ENCODE results near the gene SYCE1L. TPM values are rescaled to one million over a fixed set of nuclear protein-coding genes. Genes with fewer than 3 reads are reported as not detected.

SYCE1L gene
- total and polyA plus RNA-seq, 5 donors from 2014 or later, result 1.2 to 15.8 (median 3.3) TPM

- Histone ChIP-seq H3K4me1 (ENCODE audit: control insufficient read depth, insufficient read depth, low read length, poor library complexity, severe bottlenecking) (peaks cover 4% of the 10 kb centered on the region), H3K27ac (ENCODE audit: insufficient read depth, low read length, poor library complexity, severe bottlenecking) (no peak overlapping the region), H3K36me3 (ENCODE audit: control insufficient read depth, insufficient read depth, low read length) (no peaks in the 10 kb centered on the region), H3K9me3 (ENCODE audit: control insufficient read depth in 2 of 2, low read length in 2 of 2) (no peaks in the 10 kb centered on the region), H3K4me3 (ENCODE audit: low read depth, low read length) (no peak overlapping the region), H3K27me3 (ENCODE audit: control insufficient read depth, insufficient read depth, low read length) (no peaks in the 10 kb centered on the region)
- Mint-ChIP-seq H3K4me3 (no peak overlapping the region), H3K4me1 (peaks cover 0 to 8% (median 6%) of the 10 kb centered on the region in 4 donors), H3K9me3 (no peaks in the 10 kb centered on the region), H3K27ac (no peak overlapping the region), H3K36me3 (no peaks in the 10 kb centered on the region), H3K27me3 (no peaks in the 10 kb centered on the region)
- ATAC-seq (ENCODE audit: low read depth in 2 of 2), result no peak
- no peak for DNase-seq
Measured at GRCh38 chr16:77207030-77207429, 7.8 kb downstream of the SYCE1L start.

- no peak for ATAC-seq (ENCODE audit: low read depth in 2 of 2)
- Mint-ChIP-seq H3K36me3 (no peaks in the 10 kb centered on the region), H3K27ac (no peak overlapping the region), H3K27me3 (no peaks in the 10 kb centered on the region), H3K9me3 (no peaks in the 10 kb centered on the region), H3K4me1 (peaks cover under 1 to 11% (median 10%) of the 10 kb centered on the region in 4 donors), H3K4me3 (no peak overlapping the region)
- H3K27ac ChIP-seq (ENCODE audit: insufficient read depth, low read length, poor library complexity, severe bottlenecking), result no peak overlapping the region
- H3K36me3 ChIP-seq (ENCODE audit: control insufficient read depth, insufficient read depth, low read length), result no peaks in the 10 kb centered on the region
- H3K27me3 ChIP-seq (ENCODE audit: control insufficient read depth, insufficient read depth, low read length), result no peaks in the 10 kb centered on the region
- H3K4me3 ChIP-seq (ENCODE audit: low read depth, low read length), result no peak overlapping the region
- H3K4me1 ChIP-seq (ENCODE audit: control insufficient read depth, insufficient read depth, low read length, poor library complexity, severe bottlenecking), result peaks cover 7% of the 10 kb centered on the region
- no peaks in the 10 kb centered on the region for H3K9me3 ChIP-seq (ENCODE audit: control insufficient read depth in 2 of 2, low read length in 2 of 2)
- no peak for DNase-seq
Measured at GRCh38 chr16:77208382-77208781, 9.2 kb downstream of the SYCE1L start.

GRCh38 chr16:77211880-77212740 lies 12.9 kb downstream of the SYCE1L start:
- H3K4me1 Mint-ChIP-seq, result peaks cover 6 to 17% (median 14%) of the 10 kb centered on the region in 4 donors
- peak overlapping the region in 2 of 3 donors; percentile 72 for H3K27ac Mint-ChIP-seq
- no peaks in the 10 kb centered on the region for H3K9me3 ChIP-seq (ENCODE audit: control insufficient read depth in 2 of 2, low read length in 2 of 2)
- no peaks in the 10 kb centered on the region for H3K36me3 ChIP-seq (ENCODE audit: control insufficient read depth, insufficient read depth, low read length)
- H3K4me1 ChIP-seq (ENCODE audit: control insufficient read depth, insufficient read depth, low read length, poor library complexity, severe bottlenecking), result peaks cover 3% of the 10 kb centered on the region
- H3K27me3 Mint-ChIP-seq, result no peaks in the 10 kb centered on the region
- H3K27me3 ChIP-seq (ENCODE audit: control insufficient read depth, insufficient read depth, low read length), result no peaks in the 10 kb centered on the region
- H3K9me3 Mint-ChIP-seq, result no peaks in the 10 kb centered on the region
- peak overlapping the region; percentile 51 for H3K4me3 ChIP-seq (ENCODE audit: low read depth, low read length)
- H3K27ac ChIP-seq (ENCODE audit: insufficient read depth, low read length, poor library complexity, severe bottlenecking), result peak overlapping the region; percentile 75
- peak overlapping the region; percentile 91 to 95 (median 93) for H3K4me3 Mint-ChIP-seq
- ATAC-seq (ENCODE audit: low read depth in 2 of 2), result peak; percentile 70 to 74
- no peaks in the 10 kb centered on the region for H3K36me3 Mint-ChIP-seq
- DNase-seq, result peak; percentile 69 to 74 (median 73)

- ATAC-seq (ENCODE audit: low read depth in 2 of 2), result peak; percentile 79 to 83
- H3K4me3 Mint-ChIP-seq, result peak overlapping the region; percentile 67 to 94 (median 91)
Measured at GRCh38 chr16:77212741-77213541, 13.7 kb downstream of the SYCE1L start.

GRCh38 chr16:77213542-77214106 lies 14.4 kb downstream of the SYCE1L start:
- DNase-seq, result no peak
- Mint-ChIP-seq H3K4me3 (peak overlapping the region; percentile 67 to 94 (median 92)), H3K27me3 (no peaks in the 10 kb centered on the region), H3K27ac (peak overlapping the region; percentile 69 to 83 (median 80)), H3K36me3 (no peaks in the 10 kb centered on the region), H3K9me3 (no peaks in the 10 kb centered on the region), H3K4me1 (peaks cover 6 to 17% (median 14%) of the 10 kb centered on the region in 4 donors)
- no peak overlapping the region for H3K27ac ChIP-seq (ENCODE audit: insufficient read depth, low read length, poor library complexity, severe bottlenecking)
- peaks cover 3% of the 10 kb centered on the region for H3K4me1 ChIP-seq (ENCODE audit: control insufficient read depth, insufficient read depth, low read length, poor library complexity, severe bottlenecking)
- no peaks in the 10 kb centered on the region for H3K27me3 ChIP-seq (ENCODE audit: control insufficient read depth, insufficient read depth, low read length)
- no peaks in the 10 kb centered on the region for H3K36me3 ChIP-seq (ENCODE audit: control insufficient read depth, insufficient read depth, low read length)
- no peaks in the 10 kb centered on the region for H3K9me3 ChIP-seq (ENCODE audit: control insufficient read depth in 2 of 2, low read length in 2 of 2)
- no peak for ATAC-seq (ENCODE audit: low read depth in 2 of 2)
- H3K4me3 ChIP-seq (ENCODE audit: low read depth, low read length), result no peak overlapping the region

More at GRCh38 chr16:77212741-77213541, 13.7 kb downstream of the SYCE1L start:
- peaks cover 3% of the 10 kb centered on the region for H3K4me1 ChIP-seq (ENCODE audit: control insufficient read depth, insufficient read depth, low read length, poor library complexity, severe bottlenecking)
- H3K27ac ChIP-seq (ENCODE audit: insufficient read depth, low read length, poor library complexity, severe bottlenecking), result peak overlapping the region; percentile 75
- H3K36me3 ChIP-seq (ENCODE audit: control insufficient read depth, insufficient read depth, low read length), result no peaks in the 10 kb centered on the region
- Mint-ChIP-seq H3K27ac (peak overlapping the region in 2 of 3 donors; percentile 69 to 80), H3K36me3 (no peaks in the 10 kb centered on the region), H3K4me1 (peaks cover 6 to 17% (median 14%) of the 10 kb centered on the region in 4 donors), H3K9me3 (no peaks in the 10 kb centered on the region), H3K27me3 (no peaks in the 10 kb centered on the region)
- no peak overlapping the region for H3K4me3 ChIP-seq (ENCODE audit: low read depth, low read length)
- no peaks in the 10 kb centered on the region for H3K27me3 ChIP-seq (ENCODE audit: control insufficient read depth, insufficient read depth, low read length)
- no peaks in the 10 kb centered on the region for H3K9me3 ChIP-seq (ENCODE audit: control insufficient read depth in 2 of 2, low read length in 2 of 2)
- DNase-seq, result peak; percentile 51 to 72 (median 71)

- DNase-seq (no peak), ATAC-seq (ENCODE audit: low read depth in 2 of 2) (no peak)
- peaks cover 6 to 17% (median 14%) of the 10 kb centered on the region in 4 donors for H3K4me1 Mint-ChIP-seq
- H3K27ac ChIP-seq (ENCODE audit: insufficient read depth, low read length, poor library complexity, severe bottlenecking), result no peak overlapping the region
- H3K9me3 Mint-ChIP-seq, result no peaks in the 10 kb centered on the region
- no peak overlapping the region for H3K27ac Mint-ChIP-seq
- no peaks in the 10 kb centered on the region for H3K36me3 ChIP-seq (ENCODE audit: control insufficient read depth, insufficient read depth, low read length)
- H3K36me3 Mint-ChIP-seq, result no peaks in the 10 kb centered on the region
- no peaks in the 10 kb centered on the region for H3K9me3 ChIP-seq (ENCODE audit: control insufficient read depth in 2 of 2, low read length in 2 of 2)
- no peaks in the 10 kb centered on the region for H3K27me3 Mint-ChIP-seq
- peaks cover 3% of the 10 kb centered on the region for H3K4me1 ChIP-seq (ENCODE audit: control insufficient read depth, insufficient read depth, low read length, poor library complexity, severe bottlenecking)
- no peaks in the 10 kb centered on the region for H3K27me3 ChIP-seq (ENCODE audit: control insufficient read depth, insufficient read depth, low read length)
- H3K4me3 ChIP-seq (ENCODE audit: low read depth, low read length), result no peak overlapping the region
- H3K4me3 Mint-ChIP-seq, result peak overlapping the region in 3 of 4 donors; percentile 67 to 94 (median 91)
Measured at GRCh38 chr16:77214411-77215138, 15.4 kb downstream of the SYCE1L start.

- H3K27me3 Mint-ChIP-seq, result no peaks in the 10 kb centered on the region
- Histone ChIP-seq H3K27ac (ENCODE audit: insufficient read depth, low read length, poor library complexity, severe bottlenecking) (no peak overlapping the region), H3K4me3 (ENCODE audit: low read depth, low read length) (no peak overlapping the region), H3K9me3 (ENCODE audit: control insufficient read depth in 2 of 2, low read length in 2 of 2) (no peaks in the 10 kb centered on the region), H3K36me3 (ENCODE audit: control insufficient read depth, insufficient read depth, low read length) (no peaks in the 10 kb centered on the region), H3K27me3 (ENCODE audit: control insufficient read depth, insufficient read depth, low read length) (no peaks in the 10 kb centered on the region), H3K4me1 (ENCODE audit: control insufficient read depth, insufficient read depth, low read length, poor library complexity, severe bottlenecking) (no peaks in the 10 kb centered on the region)
- H3K4me1 Mint-ChIP-seq, result peaks cover 0 to 3% (median under 1%) of the 10 kb centered on the region in 4 donors
- no peaks in the 10 kb centered on the region for H3K9me3 Mint-ChIP-seq
- ATAC-seq (ENCODE audit: low read depth in 2 of 2), result no peak
- H3K27ac Mint-ChIP-seq, result no peak overlapping the region
- H3K4me3 Mint-ChIP-seq, result no peak overlapping the region
- H3K36me3 Mint-ChIP-seq, result no peaks in the 10 kb centered on the region
- DNase-seq, result no peak
Measured at GRCh38 chr16:77219437-77219836, 20.2 kb downstream of the SYCE1L start.
